ENCODE data around the gene TTYH3.

DNA sequence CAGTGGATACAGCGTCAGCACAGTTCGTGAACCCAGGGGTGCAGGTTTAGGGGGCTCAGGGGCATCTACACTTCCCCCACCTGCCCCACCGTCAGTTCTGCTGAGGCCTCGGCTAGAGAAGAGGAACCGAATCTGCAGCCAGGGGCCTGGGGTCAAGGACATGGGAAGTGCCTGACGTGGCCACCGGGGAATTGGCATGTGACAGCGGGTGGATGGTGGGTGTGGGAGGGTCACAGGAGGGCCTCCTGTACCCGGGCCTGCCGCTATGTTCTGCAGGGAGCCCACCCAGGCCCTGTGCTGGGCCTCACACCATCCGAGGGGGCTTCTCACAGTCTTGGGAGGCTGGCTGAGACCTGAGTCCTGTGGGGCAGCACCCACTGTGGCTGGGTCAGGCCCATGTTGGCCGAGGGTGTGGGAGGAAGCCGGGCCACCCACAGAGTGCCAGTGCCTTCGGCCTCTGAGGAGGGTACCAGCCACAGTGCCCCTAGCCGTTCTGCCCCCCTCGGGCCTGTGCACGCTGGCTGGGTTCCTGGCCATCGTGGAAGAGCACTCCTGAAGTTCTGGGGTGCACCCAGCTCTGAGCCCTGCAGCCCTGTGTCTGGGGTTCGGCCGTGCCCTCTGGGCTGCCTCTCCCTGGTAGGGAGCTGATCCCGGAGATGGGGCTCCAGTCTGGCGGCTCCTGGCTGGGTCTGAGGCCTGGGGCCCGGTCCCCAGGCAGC, 5.9 kb downstream of the TTYH3 start:
- TF ChIP-seq, protein P1, sequence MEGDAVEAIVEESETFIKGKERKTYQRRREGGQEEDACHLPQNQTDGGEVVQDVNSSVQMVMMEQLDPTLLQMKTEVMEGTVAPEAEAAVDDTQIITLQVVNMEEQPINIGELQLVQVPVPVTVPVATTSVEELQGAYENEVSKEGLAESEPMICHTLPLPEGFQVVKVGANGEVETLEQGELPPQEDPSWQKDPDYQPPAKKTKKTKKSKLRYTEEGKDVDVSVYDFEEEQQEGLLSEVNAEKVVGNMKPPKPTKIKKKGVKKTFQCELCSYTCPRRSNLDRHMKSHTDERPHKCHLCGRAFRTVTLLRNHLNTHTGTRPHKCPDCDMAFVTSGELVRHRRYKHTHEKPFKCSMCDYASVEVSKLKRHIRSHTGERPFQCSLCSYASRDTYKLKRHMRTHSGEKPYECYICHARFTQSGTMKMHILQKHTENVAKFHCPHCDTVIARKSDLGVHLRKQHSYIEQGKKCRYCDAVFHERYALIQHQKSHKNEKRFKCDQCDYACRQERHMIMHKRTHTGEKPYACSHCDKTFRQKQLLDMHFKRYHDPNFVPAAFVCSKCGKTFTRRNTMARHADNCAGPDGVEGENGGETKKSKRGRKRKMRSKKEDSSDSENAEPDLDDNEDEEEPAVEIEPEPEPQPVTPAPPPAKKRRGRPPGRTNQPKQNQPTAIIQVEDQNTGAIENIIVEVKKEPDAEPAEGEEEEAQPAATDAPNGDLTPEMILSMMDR (IDR thresholded peaks at IDR 0.05), result no peak
- TF ChIP-seq POLR2A (IDR thresholded peaks at IDR 0.05), result no peak

Measured in thyroid gland (tissue), 4 donors.